Keratinocyte (primary cell): ENCODE results near the gene MED29. TPM values are rescaled to one million over a fixed set of nuclear protein-coding genes. Genes with fewer than 3 reads are reported as not detected.

Source experiments
- DNase-seq: peaks from one replicate; pipeline ENCODE4 v3.0.0-alpha.2; 2011; ENCODE audit warnings: low read depth, missing footprints, low spot score
- FAIRE-seq: peaks from 2 replicates; lab custom pipeline; 2011; peaks lifted over from hg19 to GRCh38; lab: Jason Lieb, UNC
- H2AFZ ChIP-seq: 2 replicates; pipeline ENCODE4 v1.6.0; 2012; ENCODE audit warnings: low read length, control low read depth, inconsistent platforms; ENCODE audit not compliant: control insufficient read depth
- H3K27ac ChIP-seq: 2 replicates; pipeline ENCODE4 v1.5.1; 2011; ENCODE audit warnings: low read length; ENCODE audit not compliant: control insufficient read depth, insufficient read depth
- H3K27me3 ChIP-seq: 3 replicates; pipeline ENCODE4 v1.6.0; 2011; ENCODE audit warnings: low read length; ENCODE audit not compliant: control insufficient read depth, insufficient read depth; ENCODE audit errors: extremely low read depth
- H3K36me3 ChIP-seq, 2 experiments: 2 replicates in 1 of 2; 3 replicates in 1 of 2; pipeline ENCODE4 v1.5.1; 2011; ENCODE audit warnings: low read length in 2 of 2, mild to moderate bottlenecking in 1 of 2; ENCODE audit not compliant: control insufficient read depth in 2 of 2, insufficient read depth in 2 of 2; ENCODE audit errors: extremely low read depth in 1 of 2
- H3K4me1 ChIP-seq: 3 replicates; pipeline ENCODE4 v1.5.1; 2011; ENCODE audit warnings: low read length; ENCODE audit not compliant: control insufficient read depth, insufficient read depth; ENCODE audit errors: extremely low read depth
- H3K4me2 ChIP-seq: 3 replicates; pipeline ENCODE4 v1.6.0; 2011; ENCODE audit warnings: low read depth, low read length; ENCODE audit not compliant: control insufficient read depth, insufficient read depth; ENCODE audit errors: extremely low read depth
- H3K4me3 ChIP-seq, 3 experiments: fragments of 200-600 bp in 1 of 3; sonication (generic) in 1 of 3; 2 replicates in 2 of 3; 3 replicates in 1 of 3; pipeline ENCODE4 v1.5.1; 2011 to 2016; ENCODE audit warnings: low read length in 3 of 3, mild to moderate bottlenecking in 3 of 3, control low read depth in 2 of 3, inconsistent platforms in 1 of 3, low read depth in 1 of 3, mixed read lengths in 1 of 3, mixed run types in 1 of 3, moderate library complexity in 1 of 3; ENCODE audit not compliant: control insufficient read depth in 2 of 3, insufficient read depth in 2 of 3; ENCODE audit errors: extremely low read depth in 1 of 3
- H3K79me2 ChIP-seq: 2 replicates; pipeline ENCODE4 v1.6.0; 2012; ENCODE audit warnings: low read length; ENCODE audit not compliant: control insufficient read depth, insufficient read depth
- H3K9ac ChIP-seq: 3 replicates; pipeline ENCODE4 v1.6.0; 2011; ENCODE audit warnings: low read length; ENCODE audit not compliant: control insufficient read depth, insufficient read depth; ENCODE audit errors: extremely low read depth
- H3K9me1 ChIP-seq: 3 replicates; pipeline ENCODE4 v1.6.0; 2011; ENCODE audit warnings: low read length; ENCODE audit not compliant: control insufficient read depth, insufficient read depth; ENCODE audit errors: extremely low read depth
- H3K9me3 ChIP-seq: 2 replicates; pipeline ENCODE4 v1.5.1; 2012; ENCODE audit warnings: low read depth, low read length; ENCODE audit not compliant: control insufficient read depth
- H4K20me1 ChIP-seq: 3 replicates; pipeline ENCODE4 v1.6.0; 2011; ENCODE audit warnings: low read length; ENCODE audit not compliant: control insufficient read depth, insufficient read depth; ENCODE audit errors: extremely low read depth
- EZH2 ChIP-seq: IDR thresholded peaks from one replicate; pipeline ENCODE4 v1.6.1; 2012; ENCODE audit warnings: inconsistent platforms, mild to moderate bottlenecking, low read length, moderate library complexity
- dilution Hi-C: fragments of 300-500 bp; cut with MboI; formaldehyde crosslinking; loops from one replicate; pipeline ENCODE4 v1.7.0; 2020; ENCODE audit warnings: low sequenced_read_pairs; ENCODE audit not compliant: extremely low pct_ligation_motif_present
- polyA plus RNA-seq, 5 experiments: library from polyadenylated mRNA; depleted of rRNA in 3 of 5; stranded (reverse) in 3 of 5; stranded (forward) in 1 of 5; unstranded in 1 of 5; fragments of >200 nt; gene quantifications; 1 replicate in 1 of 5; 2 replicates in 3 of 5; 3 replicates in 1 of 5; pipeline versions ENCODE4 v1.2.1 to v1.2.3, GENCODE V29; 2011 to 2012; ENCODE audit warnings: missing spikeins in 2 of 5, low read depth in 1 of 5, low replicate concordance in 1 of 5
- TF ChIP-seq, protein P1 (sequence below), 3 experiments: IDR thresholded peaks in 1 of 3; conservative IDR thresholded peaks in 1 of 3; optimal IDR thresholded peaks in 1 of 3; 2 replicates in 2 of 3; 3 replicates in 1 of 3; pipeline versions ENCODE3 to v1.5.1; 2011; ENCODE audit warnings: low read length in 3 of 3, mild to moderate bottlenecking in 3 of 3, moderate library complexity in 2 of 3, control low read depth in 1 of 3, inconsistent platforms in 1 of 3; ENCODE audit not compliant: insufficient read depth in 2 of 3; ENCODE audit errors: extremely low read depth in 1 of 3

Gene MED29
- polyA plus RNA-seq, 1 donor (not counting 4 experiments of a cell fraction or from before 2014, with no cell fraction given), result 14.7 TPM

DNA sequence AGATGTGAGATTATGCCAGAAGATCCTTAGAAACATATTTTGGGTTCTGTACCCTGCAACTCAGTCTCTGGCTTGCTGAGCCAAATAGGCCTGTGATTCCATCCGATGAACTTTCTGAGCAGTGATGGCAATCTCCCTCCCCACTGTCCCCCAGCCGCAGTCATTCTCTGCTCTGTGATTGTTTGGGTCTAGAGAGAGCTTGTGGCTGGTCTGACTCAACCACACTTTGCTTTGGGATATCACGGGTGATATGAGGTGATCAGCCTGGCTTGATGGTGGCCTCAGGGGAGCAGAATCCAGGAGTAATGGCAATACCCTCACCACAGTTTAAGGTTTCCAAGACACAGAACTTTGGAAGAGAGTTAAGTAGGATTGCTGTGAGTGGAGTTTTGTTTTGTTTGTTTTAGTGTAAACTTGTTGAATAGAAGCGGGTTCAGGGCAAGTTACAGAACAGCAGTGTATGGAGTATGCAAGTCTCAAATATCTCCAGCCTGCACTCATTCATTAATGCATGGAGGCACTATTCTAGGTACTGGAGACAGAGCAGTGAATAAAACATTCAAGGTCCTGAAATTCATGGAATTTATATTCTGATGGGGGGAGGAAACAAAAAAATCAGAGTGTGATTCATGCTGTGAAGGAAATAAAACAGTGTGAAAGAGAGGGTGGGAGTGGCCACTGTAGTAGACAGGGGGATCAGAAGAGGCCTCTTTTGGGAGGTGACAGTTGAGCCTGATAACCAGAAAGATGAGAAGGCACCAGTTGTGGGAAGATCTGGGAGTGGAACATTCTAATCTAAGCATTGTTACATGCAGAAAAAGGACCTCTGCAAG lies 43.6 kb upstream of the MED29 start:
- Histone ChIP-seq H3K79me2 (peaks cover 50% of the 10 kb centered on the region), H3K9me1 (peaks cover 2% of the 10 kb centered on the region), H3K4me2 (no peak overlapping the region), H3K9me3 (no peaks in the 10 kb centered on the region), H2AFZ (no peak overlapping the region), H4K20me1 (no peaks in the 10 kb centered on the region), H3K27me3 (no peaks in the 10 kb centered on the region), H3K27ac (no peak overlapping the region), H3K36me3 (peaks cover 16 to 19% of the 10 kb centered on the region in 2 experiments), H3K4me1 (peaks cover 8% of the 10 kb centered on the region), H3K4me3 (no peak overlapping the region), H3K9ac (no peak overlapping the region)
- TF ChIP-seq EZH2, result no peak
- TF ChIP-seq, protein P1, sequence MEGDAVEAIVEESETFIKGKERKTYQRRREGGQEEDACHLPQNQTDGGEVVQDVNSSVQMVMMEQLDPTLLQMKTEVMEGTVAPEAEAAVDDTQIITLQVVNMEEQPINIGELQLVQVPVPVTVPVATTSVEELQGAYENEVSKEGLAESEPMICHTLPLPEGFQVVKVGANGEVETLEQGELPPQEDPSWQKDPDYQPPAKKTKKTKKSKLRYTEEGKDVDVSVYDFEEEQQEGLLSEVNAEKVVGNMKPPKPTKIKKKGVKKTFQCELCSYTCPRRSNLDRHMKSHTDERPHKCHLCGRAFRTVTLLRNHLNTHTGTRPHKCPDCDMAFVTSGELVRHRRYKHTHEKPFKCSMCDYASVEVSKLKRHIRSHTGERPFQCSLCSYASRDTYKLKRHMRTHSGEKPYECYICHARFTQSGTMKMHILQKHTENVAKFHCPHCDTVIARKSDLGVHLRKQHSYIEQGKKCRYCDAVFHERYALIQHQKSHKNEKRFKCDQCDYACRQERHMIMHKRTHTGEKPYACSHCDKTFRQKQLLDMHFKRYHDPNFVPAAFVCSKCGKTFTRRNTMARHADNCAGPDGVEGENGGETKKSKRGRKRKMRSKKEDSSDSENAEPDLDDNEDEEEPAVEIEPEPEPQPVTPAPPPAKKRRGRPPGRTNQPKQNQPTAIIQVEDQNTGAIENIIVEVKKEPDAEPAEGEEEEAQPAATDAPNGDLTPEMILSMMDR (optimal IDR thresholded peaks at IDR 0.05 in 1 of 3, IDR thresholded peaks at IDR 0.05 in 1 of 3, conservative IDR thresholded peaks at IDR 0.05 in 1 of 3; ENCODE audit: extremely low read depth in 1 of 3, insufficient read depth in 2 of 3, low read length in 3 of 3), result no peak
- DNase-seq, result no peak
- FAIRE-seq, result no peak
- dilution Hi-C loops, result no loop called here

DNA sequence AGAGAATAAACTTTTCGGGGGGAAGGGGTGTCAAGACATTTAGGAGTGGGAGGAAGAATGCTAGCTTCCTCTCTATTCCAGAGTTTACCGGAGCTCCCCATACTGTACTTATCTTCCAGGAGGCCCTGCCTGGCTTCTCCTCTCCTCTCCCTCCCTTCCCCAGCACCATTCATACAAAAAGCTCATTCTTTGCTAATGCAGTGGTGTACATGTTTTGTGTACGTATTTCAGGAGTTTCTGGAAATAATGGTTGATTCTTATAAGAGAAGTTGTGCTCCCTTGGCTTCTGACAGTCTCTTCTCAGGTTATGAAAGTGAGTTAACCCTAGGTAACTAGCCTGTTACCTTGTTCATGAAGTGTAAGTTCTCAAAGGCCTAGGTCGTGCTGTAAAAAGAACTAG lies 41.9 kb upstream of the MED29 start:
- H3K9ac ChIP-seq, result no peak overlapping the region
- H3K4me1 ChIP-seq, result no peaks in the 10 kb centered on the region
- peaks cover 33% of the 10 kb centered on the region for H3K79me2 ChIP-seq
- no peaks in the 10 kb centered on the region for H3K27me3 ChIP-seq
- DNase-seq (no peak), FAIRE-seq (no peak)
- H3K36me3 ChIP-seq, result peaks cover 18 to 23% of the 10 kb centered on the region in 2 experiments
- dilution Hi-C loops, result no loop called here
- no peak overlapping the region for H3K4me2 ChIP-seq
- TF ChIP-seq, protein P1 (optimal IDR thresholded peaks at IDR 0.05 in 1 of 3, IDR thresholded peaks at IDR 0.05 in 1 of 3, conservative IDR thresholded peaks at IDR 0.05 in 1 of 3; ENCODE audit: extremely low read depth in 1 of 3, insufficient read depth in 2 of 3, low read length in 3 of 3), result no peak
- TF ChIP-seq EZH2, result no peak
- no peak overlapping the region for H2AFZ ChIP-seq
- no peaks in the 10 kb centered on the region for H3K9me3 ChIP-seq
- no peak overlapping the region for H3K27ac ChIP-seq
- no peaks in the 10 kb centered on the region for H4K20me1 ChIP-seq
- peaks cover 2% of the 10 kb centered on the region for H3K9me1 ChIP-seq
- no peak overlapping the region for H3K4me3 ChIP-seq
